KMS-11 (cell line): ENCODE results near the gene CPZ.

ENCODE experiments used
- H2AFZ ChIP-seq: fragments of 200-600 bp; sonication (generic); 2 replicates; pipeline ENCODE4 v1.6.1; 2016; ENCODE audit warnings: antibody characterized with exemption, mixed run types, low read depth
- H3K27ac ChIP-seq: fragments of 200-600 bp; sonication (generic); 2 replicates; pipeline ENCODE4 v1.6.1; 2016; ENCODE audit warnings: mild to moderate bottlenecking, mixed run types
- H3K27me3 ChIP-seq: fragments of 200-600 bp; sonication (generic); 2 replicates; pipeline ENCODE4 v1.6.1; 2017; ENCODE audit warnings: mild to moderate bottlenecking, low read depth, mixed run types, moderate library complexity; ENCODE audit not compliant: insufficient read depth
- H3K36me3 ChIP-seq: fragments of 200-600 bp; sonication (generic); 2 replicates; pipeline ENCODE4 v1.6.1; 2017; ENCODE audit warnings: mild to moderate bottlenecking, mixed run types; ENCODE audit not compliant: insufficient read depth
- H3K4me1 ChIP-seq: fragments of 200-600 bp; sonication (generic); 2 replicates; pipeline ENCODE4 v1.6.1; 2016; ENCODE audit warnings: mild to moderate bottlenecking, low read depth, mixed run types; ENCODE audit not compliant: poor library complexity, severe bottlenecking
- H3K4me2 ChIP-seq: fragments of 200-600 bp; sonication (generic); 2 replicates; pipeline ENCODE4 v1.7.0; 2016; ENCODE audit warnings: mild to moderate bottlenecking, mixed run types
- H3K4me3 ChIP-seq: fragments of 200-600 bp; sonication (generic); IDR thresholded peaks from 2 replicates; pipeline ENCODE4 v1.6.1; 2017; ENCODE audit warnings: low read depth, low read length, mixed read lengths; ENCODE audit not compliant: insufficient read depth
- H3K79me2 ChIP-seq: fragments of 200-600 bp; sonication (generic); 2 replicates; pipeline ENCODE4 v1.6.1; 2016; ENCODE audit warnings: low read depth, mixed run types; ENCODE audit not compliant: insufficient read depth
- H3K9ac ChIP-seq: fragments of 200-600 bp; sonication (generic); 2 replicates; pipeline ENCODE4 v1.6.1; 2016; ENCODE audit warnings: mild to moderate bottlenecking, mixed run types
- H4K20me1 ChIP-seq: fragments of 200-600 bp; sonication (generic); 2 replicates; pipeline ENCODE4 v1.6.1; 2016; ENCODE audit warnings: mild to moderate bottlenecking, mixed run types; ENCODE audit not compliant: insufficient read depth
- CTCF ChIP-seq: fragments of 200-600 bp; sonication (generic); conservative IDR thresholded peaks from 2 replicates; pipeline ENCODE4 v1.6.1; 2017; ENCODE audit warnings: low read depth, mild to moderate bottlenecking, antibody characterized with exemption, low read length, moderate library complexity, mixed read lengths

CPZ gene

GRCh38 chr4:8606476-8606875 is 13.9 kb downstream of the CPZ start:
- Histone ChIP-seq H2AFZ (no peak overlapping the region), H4K20me1 (no peaks in the 10 kb centered on the region), H3K4me1 (no peaks in the 10 kb centered on the region), H3K79me2 (no peaks in the 10 kb centered on the region), H3K27ac (no peak overlapping the region), H3K4me2 (no peak overlapping the region), H3K36me3 (no peaks in the 10 kb centered on the region), H3K9ac (no peak overlapping the region), H3K4me3 (no peak overlapping the region), H3K27me3 (no peaks in the 10 kb centered on the region)
- TF ChIP-seq CTCF: no peak

GRCh38 chr4:8606966-8607365 is 14.4 kb downstream of the CPZ start:
- H3K4me3 ChIP-seq: no peak overlapping the region
- H3K4me2 ChIP-seq: no peak overlapping the region
- TF ChIP-seq CTCF: no peak
- no peaks in the 10 kb centered on the region for H3K4me1 ChIP-seq
- no peaks in the 10 kb centered on the region for H3K27me3 ChIP-seq
- H2AFZ ChIP-seq: no peak overlapping the region
- no peaks in the 10 kb centered on the region for H3K79me2 ChIP-seq
- no peak overlapping the region for H3K9ac ChIP-seq
- no peaks in the 10 kb centered on the region for H4K20me1 ChIP-seq
- no peak overlapping the region for H3K27ac ChIP-seq
- H3K36me3 ChIP-seq: no peaks in the 10 kb centered on the region

- peak; percentile 58; the same call in 1 of the 2 replicates for TF ChIP-seq CTCF
- no peaks in the 10 kb centered on the region for H3K36me3 ChIP-seq
- no peak overlapping the region for H3K4me2 ChIP-seq
- no peak overlapping the region for H3K9ac ChIP-seq
- H3K27ac ChIP-seq: no peak overlapping the region
- no peaks in the 10 kb centered on the region for H3K27me3 ChIP-seq
- H3K4me3 ChIP-seq: no peak overlapping the region
- no peak overlapping the region for H2AFZ ChIP-seq
- H3K4me1 ChIP-seq: no peaks in the 10 kb centered on the region
- no peaks in the 10 kb centered on the region for H4K20me1 ChIP-seq
- no peaks in the 10 kb centered on the region for H3K79me2 ChIP-seq
These were observed 15.3 kb downstream of the CPZ start for GRCh38 chr4:8607603-8608481.

- no peak for TF ChIP-seq CTCF
- Histone ChIP-seq H3K27ac (no peak overlapping the region), H3K4me2 (no peak overlapping the region), H3K36me3 (no peaks in the 10 kb centered on the region), H3K9ac (no peak overlapping the region), H3K79me2 (no peaks in the 10 kb centered on the region), H3K27me3 (no peaks in the 10 kb centered on the region), H2AFZ (no peak overlapping the region), H3K4me3 (no peak overlapping the region), H4K20me1 (no peaks in the 10 kb centered on the region), H3K4me1 (no peaks in the 10 kb centered on the region)
These were observed 16.3 kb downstream of the CPZ start for GRCh38 chr4:8608714-8609391.
